Measurements from ENCODE around the gene SPECC1. TPM values are rescaled to one million over a fixed set of nuclear protein-coding genes. Genes with fewer than 3 reads are reported as not detected.

The SPECC1 gene
- total and polyA plus RNA-seq, 9 of the 15 experiments (the other 6 are each of a cell fraction or from before 2014, with no cell fraction given), result 2.4 to 19.6 (median 14.7) TPM

DNA sequence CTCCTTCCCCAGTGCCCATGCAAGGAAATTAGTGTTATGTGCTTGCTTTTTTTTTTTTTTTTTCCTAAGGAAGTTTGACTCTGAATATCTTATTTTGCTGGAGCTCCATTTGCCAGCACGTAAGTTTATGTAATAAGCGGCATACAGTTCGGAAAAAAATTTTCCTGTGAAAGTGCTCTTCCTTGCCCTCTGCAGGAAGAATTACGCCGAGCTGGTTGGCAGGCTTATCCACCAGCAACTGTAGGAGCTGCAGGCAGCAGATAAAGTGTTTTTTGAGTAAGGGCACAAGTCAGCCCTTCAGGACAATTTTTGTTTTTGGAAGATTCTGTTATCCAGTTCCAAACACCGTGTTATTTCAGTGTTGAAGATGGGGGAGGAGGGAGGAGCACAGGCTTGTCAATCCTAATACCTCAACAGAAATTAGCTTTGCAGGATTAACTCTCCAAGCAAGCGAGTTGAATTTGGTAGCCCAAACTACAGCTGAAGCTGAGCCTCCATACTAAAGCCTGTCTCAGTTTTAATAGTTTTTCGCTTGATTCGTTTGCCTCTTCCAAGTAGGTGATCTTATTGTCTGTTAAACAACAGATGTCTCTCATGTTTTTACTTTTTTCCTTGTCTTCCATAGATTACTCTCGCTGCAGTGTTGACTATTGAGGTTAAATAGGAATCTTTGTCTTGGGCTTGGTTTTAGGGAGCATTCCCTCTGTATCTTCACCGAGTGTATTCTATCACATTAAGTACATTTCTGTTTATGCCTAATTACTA is 1.1 kb downstream of the SPECC1 start (continued):
- TF ChIP-seq, protein P1, sequence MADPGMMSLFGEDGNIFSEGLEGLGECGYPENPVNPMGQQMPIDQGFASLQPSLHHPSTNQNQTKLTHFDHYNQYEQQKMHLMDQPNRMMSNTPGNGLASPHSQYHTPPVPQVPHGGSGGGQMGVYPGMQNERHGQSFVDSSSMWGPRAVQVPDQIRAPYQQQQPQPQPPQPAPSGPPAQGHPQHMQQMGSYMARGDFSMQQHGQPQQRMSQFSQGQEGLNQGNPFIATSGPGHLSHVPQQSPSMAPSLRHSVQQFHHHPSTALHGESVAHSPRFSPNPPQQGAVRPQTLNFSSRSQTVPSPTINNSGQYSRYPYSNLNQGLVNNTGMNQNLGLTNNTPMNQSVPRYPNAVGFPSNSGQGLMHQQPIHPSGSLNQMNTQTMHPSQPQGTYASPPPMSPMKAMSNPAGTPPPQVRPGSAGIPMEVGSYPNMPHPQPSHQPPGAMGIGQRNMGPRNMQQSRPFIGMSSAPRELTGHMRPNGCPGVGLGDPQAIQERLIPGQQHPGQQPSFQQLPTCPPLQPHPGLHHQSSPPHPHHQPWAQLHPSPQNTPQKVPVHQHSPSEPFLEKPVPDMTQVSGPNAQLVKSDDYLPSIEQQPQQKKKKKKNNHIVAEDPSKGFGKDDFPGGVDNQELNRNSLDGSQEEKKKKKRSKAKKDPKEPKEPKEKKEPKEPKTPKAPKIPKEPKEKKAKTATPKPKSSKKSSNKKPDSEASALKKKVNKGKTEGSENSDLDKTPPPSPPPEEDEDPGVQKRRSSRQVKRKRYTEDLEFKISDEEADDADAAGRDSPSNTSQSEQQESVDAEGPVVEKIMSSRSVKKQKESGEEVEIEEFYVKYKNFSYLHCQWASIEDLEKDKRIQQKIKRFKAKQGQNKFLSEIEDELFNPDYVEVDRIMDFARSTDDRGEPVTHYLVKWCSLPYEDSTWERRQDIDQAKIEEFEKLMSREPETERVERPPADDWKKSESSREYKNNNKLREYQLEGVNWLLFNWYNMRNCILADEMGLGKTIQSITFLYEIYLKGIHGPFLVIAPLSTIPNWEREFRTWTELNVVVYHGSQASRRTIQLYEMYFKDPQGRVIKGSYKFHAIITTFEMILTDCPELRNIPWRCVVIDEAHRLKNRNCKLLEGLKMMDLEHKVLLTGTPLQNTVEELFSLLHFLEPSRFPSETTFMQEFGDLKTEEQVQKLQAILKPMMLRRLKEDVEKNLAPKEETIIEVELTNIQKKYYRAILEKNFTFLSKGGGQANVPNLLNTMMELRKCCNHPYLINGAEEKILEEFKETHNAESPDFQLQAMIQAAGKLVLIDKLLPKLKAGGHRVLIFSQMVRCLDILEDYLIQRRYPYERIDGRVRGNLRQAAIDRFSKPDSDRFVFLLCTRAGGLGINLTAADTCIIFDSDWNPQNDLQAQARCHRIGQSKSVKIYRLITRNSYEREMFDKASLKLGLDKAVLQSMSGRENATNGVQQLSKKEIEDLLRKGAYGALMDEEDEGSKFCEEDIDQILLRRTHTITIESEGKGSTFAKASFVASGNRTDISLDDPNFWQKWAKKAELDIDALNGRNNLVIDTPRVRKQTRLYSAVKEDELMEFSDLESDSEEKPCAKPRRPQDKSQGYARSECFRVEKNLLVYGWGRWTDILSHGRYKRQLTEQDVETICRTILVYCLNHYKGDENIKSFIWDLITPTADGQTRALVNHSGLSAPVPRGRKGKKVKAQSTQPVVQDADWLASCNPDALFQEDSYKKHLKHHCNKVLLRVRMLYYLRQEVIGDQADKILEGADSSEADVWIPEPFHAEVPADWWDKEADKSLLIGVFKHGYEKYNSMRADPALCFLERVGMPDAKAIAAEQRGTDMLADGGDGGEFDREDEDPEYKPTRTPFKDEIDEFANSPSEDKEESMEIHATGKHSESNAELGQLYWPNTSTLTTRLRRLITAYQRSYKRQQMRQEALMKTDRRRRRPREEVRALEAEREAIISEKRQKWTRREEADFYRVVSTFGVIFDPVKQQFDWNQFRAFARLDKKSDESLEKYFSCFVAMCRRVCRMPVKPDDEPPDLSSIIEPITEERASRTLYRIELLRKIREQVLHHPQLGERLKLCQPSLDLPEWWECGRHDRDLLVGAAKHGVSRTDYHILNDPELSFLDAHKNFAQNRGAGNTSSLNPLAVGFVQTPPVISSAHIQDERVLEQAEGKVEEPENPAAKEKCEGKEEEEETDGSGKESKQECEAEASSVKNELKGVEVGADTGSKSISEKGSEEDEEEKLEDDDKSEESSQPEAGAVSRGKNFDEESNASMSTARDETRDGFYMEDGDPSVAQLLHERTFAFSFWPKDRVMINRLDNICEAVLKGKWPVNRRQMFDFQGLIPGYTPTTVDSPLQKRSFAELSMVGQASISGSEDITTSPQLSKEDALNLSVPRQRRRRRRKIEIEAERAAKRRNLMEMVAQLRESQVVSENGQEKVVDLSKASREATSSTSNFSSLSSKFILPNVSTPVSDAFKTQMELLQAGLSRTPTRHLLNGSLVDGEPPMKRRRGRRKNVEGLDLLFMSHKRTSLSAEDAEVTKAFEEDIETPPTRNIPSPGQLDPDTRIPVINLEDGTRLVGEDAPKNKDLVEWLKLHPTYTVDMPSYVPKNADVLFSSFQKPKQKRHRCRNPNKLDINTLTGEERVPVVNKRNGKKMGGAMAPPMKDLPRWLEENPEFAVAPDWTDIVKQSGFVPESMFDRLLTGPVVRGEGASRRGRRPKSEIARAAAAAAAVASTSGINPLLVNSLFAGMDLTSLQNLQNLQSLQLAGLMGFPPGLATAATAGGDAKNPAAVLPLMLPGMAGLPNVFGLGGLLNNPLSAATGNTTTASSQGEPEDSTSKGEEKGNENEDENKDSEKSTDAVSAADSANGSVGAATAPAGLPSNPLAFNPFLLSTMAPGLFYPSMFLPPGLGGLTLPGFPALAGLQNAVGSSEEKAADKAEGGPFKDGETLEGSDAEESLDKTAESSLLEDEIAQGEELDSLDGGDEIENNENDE (IDR thresholded peaks at IDR 0.05; ENCODE audit: low read depth, low read length), result no peak
- TF ChIP-seq KDM1A (IDR thresholded peaks at IDR 0.05) (peak; percentile 62 to 79), POLR2AphosphoS5 (IDR thresholded peaks at IDR 0.05; ENCODE audit: control insufficient read depth, insufficient read depth, low read depth, low read length) (peak; percentile 95), NCOA1 (IDR thresholded peaks at IDR 0.05; ENCODE audit: low read depth) (peak; percentile 51; the same call in 1 of the 2 replicates), CC2D1A (IDR thresholded peaks at IDR 0.05) (peak; percentile 96; the same call in 1 of the 2 replicates), ZNF384 (IDR thresholded peaks at IDR 0.05; ENCODE audit: low read depth, low read length) (peak; percentile 52), PHB2 (IDR thresholded peaks at IDR 0.05; ENCODE audit: low read depth) (peak; percentile 91), FOXM1 (IDR thresholded peaks at IDR 0.05; ENCODE audit: low read depth) (peak; percentile 85), FOXM1 (CRISPR knock-in tag; IDR thresholded peaks at IDR 0.05; ENCODE audit: low read depth) (no peak), NCOR1 (IDR thresholded peaks at IDR 0.05) (peak; percentile 96), EP300 (IDR thresholded peaks at IDR 0.05; ENCODE audit: low read length) (peak; percentile 87), NFRKB (IDR thresholded peaks at IDR 0.05; ENCODE audit: low read depth) (0 out of 2 replicates have a peak, but pooled peaks have one; percentile 31), CXXC5 (CRISPR knock-in tag; IDR thresholded peaks at IDR 0.05) (peak; percentile 3; the same call in 1 of the 2 replicates), ZNF354B (CRISPR knock-in tag; IDR thresholded peaks at IDR 0.05) (no peak)
